ENCODE measurements around the gene ZNF608. TPM values are rescaled to one million over a fixed set of nuclear protein-coding genes. Genes with fewer than 3 reads are reported as not detected.

Gene ZNF608
- total RNA-seq, 1 donor from 2014 or later: 65.6 TPM

DNA sequence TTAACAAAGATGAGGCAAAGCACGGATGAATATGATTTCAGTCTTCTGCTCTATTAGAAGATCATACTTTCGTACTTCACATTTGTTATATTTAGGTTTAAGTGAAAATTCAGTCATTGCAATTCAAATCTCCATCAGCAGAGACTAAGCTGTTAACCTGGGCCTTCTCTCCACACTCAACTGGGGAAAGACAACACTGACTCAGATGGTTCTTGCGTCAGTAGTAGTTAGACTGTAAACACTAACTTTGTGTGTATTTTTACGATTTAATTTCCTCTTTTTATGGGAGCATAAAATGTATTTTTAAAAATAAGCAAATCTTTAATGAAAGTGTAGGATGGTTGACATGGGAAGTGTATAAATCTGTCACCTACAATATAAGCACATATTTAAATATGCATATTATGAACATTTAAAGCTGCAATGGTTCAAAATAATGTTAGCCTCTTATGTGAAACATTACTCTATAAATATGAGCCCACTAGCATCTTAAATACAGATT lies 42.7 kb upstream of the ZNF608 start:
- TF ChIP-seq CTCF (IDR thresholded peaks at IDR 0.05): no peak
- no peak for DNase-seq (ENCODE audit: extremely low spot score, unreplicated experiment)
- Mint-ChIP-seq H3K36me3 (ENCODE audit: unreplicated experiment) (no peaks in the 10 kb centered on the region), H3K4me1 (ENCODE audit: unreplicated experiment) (peaks cover 6% of the 10 kb centered on the region), H3K9me3 (ENCODE audit: unreplicated experiment) (no peaks in the 10 kb centered on the region), H3K27me3 (ENCODE audit: unreplicated experiment) (no peaks in the 10 kb centered on the region), H3K4me3 (ENCODE audit: unreplicated experiment) (no peak overlapping the region), H3K27ac (ENCODE audit: unreplicated experiment) (no peak overlapping the region)

- Mint-ChIP-seq H3K27ac (ENCODE audit: unreplicated experiment) (no peak overlapping the region), H3K36me3 (ENCODE audit: unreplicated experiment) (no peaks in the 10 kb centered on the region), H3K4me3 (ENCODE audit: unreplicated experiment) (no peak overlapping the region), H3K27me3 (ENCODE audit: unreplicated experiment) (no peaks in the 10 kb centered on the region), H3K9me3 (ENCODE audit: unreplicated experiment) (peaks cover 4% of the 10 kb centered on the region), H3K4me1 (ENCODE audit: unreplicated experiment) (no peaks in the 10 kb centered on the region)
- no peak for TF ChIP-seq CTCF (IDR thresholded peaks at IDR 0.05)
- no peak for DNase-seq (ENCODE audit: extremely low spot score, unreplicated experiment)
Observed at GRCh38 chr5:124783794-124784193, 37.4 kb upstream of the ZNF608 start.

DNA sequence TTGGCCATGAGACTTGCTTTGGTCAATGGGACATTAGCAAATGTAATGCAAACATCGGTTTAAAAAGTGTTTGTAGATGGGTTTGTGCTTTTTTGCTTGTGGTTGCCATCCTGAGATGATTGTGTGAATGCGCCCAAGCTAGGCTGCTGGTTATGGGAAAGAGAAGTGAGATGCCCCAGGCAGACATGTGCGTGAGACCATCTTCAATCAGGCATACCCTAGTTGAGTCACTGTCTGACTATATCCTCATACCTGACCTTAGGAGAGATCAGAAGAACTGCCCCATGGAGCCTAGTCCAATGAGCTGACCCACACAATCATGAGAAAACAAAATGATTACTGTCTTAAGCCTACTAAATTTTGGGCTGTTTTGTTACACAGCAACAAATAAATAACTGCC lies 36.8 kb upstream of the ZNF608 start:
- no peaks in the 10 kb centered on the region for H3K4me1 Mint-ChIP-seq (ENCODE audit: unreplicated experiment)
- no peaks in the 10 kb centered on the region for H3K27me3 Mint-ChIP-seq (ENCODE audit: unreplicated experiment)
- TF ChIP-seq CTCF (IDR thresholded peaks at IDR 0.05): no peak
- H3K4me3 Mint-ChIP-seq (ENCODE audit: unreplicated experiment): no peak overlapping the region
- no peak overlapping the region for H3K27ac Mint-ChIP-seq (ENCODE audit: unreplicated experiment)
- H3K36me3 Mint-ChIP-seq (ENCODE audit: unreplicated experiment): no peaks in the 10 kb centered on the region
- no peak for DNase-seq (ENCODE audit: extremely low spot score, unreplicated experiment)
- peaks cover 4% of the 10 kb centered on the region for H3K9me3 Mint-ChIP-seq (ENCODE audit: unreplicated experiment)

- no peak overlapping the region for H3K27ac Mint-ChIP-seq (ENCODE audit: unreplicated experiment)
- H3K27me3 Mint-ChIP-seq (ENCODE audit: unreplicated experiment): no peaks in the 10 kb centered on the region
- no peaks in the 10 kb centered on the region for H3K4me1 Mint-ChIP-seq (ENCODE audit: unreplicated experiment)
- DNase-seq (ENCODE audit: extremely low spot score, unreplicated experiment): no peak
- H3K36me3 Mint-ChIP-seq (ENCODE audit: unreplicated experiment): no peaks in the 10 kb centered on the region
- no peak for TF ChIP-seq CTCF (IDR thresholded peaks at IDR 0.05)
- H3K9me3 Mint-ChIP-seq (ENCODE audit: unreplicated experiment): peaks cover 4% of the 10 kb centered on the region
- no peak overlapping the region for H3K4me3 Mint-ChIP-seq (ENCODE audit: unreplicated experiment)
Observed at GRCh38 chr5:124782262-124782661, 35.8 kb upstream of the ZNF608 start.

DNA sequence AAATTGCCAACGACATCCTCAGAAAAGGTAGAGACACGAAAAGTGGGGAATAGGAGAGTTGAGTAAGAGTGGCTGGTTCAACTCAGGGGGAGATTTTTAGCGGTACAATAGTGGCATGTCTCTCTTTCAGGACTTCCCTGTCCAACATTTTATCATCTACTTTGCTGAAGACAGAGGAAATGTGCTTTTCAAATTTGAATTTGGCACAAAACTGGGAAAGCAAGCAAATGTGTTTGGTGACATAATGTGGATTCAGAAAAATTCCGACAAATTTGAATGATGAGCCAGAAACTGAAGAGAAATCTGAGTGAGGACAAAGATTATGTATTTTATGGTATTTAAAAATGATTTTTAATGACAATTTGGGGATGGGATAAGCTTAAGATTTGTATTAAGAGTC lies 33.6 kb upstream of the ZNF608 start:
- no peak overlapping the region for H3K4me3 Mint-ChIP-seq (ENCODE audit: unreplicated experiment)
- H3K9me3 Mint-ChIP-seq (ENCODE audit: unreplicated experiment): peaks cover 4% of the 10 kb centered on the region
- no peaks in the 10 kb centered on the region for H3K36me3 Mint-ChIP-seq (ENCODE audit: unreplicated experiment)
- no peak for TF ChIP-seq CTCF (IDR thresholded peaks at IDR 0.05)
- no peak for DNase-seq (ENCODE audit: extremely low spot score, unreplicated experiment)
- no peaks in the 10 kb centered on the region for H3K27me3 Mint-ChIP-seq (ENCODE audit: unreplicated experiment)
- H3K27ac Mint-ChIP-seq (ENCODE audit: unreplicated experiment): no peak overlapping the region
- no peaks in the 10 kb centered on the region for H3K4me1 Mint-ChIP-seq (ENCODE audit: unreplicated experiment)

Measured in osteocyte (in vitro differentiated cells).